GM15510 (cell line): ENCODE results near the gene EFNA5.

Experiments
- POLR2A ChIP-seq: IDR thresholded peaks from 3 replicates; pipeline ENCODE4 v1.6.1; 2011; ENCODE audit warnings: borderline replicate concordance; ENCODE audit not compliant: insufficient read length; ENCODE audit errors: extremely low read depth

Gene EFNA5

GRCh38 chr5:107442452-107442851 is 228.3 kb downstream of the EFNA5 start:
- no peak for TF ChIP-seq POLR2A

DNA sequence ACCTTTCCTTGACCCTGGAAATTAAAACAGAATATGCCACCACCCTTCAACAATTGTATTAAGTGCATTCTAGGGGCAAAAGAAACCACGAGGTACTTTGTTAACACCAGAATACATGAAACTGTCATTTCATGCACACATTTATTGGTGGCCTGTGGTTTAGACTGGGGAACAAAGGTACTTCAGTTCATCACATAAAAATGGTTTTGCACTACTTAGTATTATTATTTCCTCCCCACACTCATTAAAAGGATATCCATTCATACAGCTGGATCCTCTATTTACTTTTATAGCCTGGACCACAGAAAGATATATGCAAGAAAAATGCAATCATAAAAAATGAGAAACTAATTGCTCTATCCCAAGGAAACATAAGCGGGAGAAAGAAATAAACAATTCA is 230.9 kb downstream of the EFNA5 start:
- no peak for TF ChIP-seq POLR2A

GRCh38 chr5:107437986-107438510 is 232.7 kb downstream of the EFNA5 start:
- TF ChIP-seq POLR2A: no peak

GRCh38 chr5:107437154-107437553 is 233.6 kb downstream of the EFNA5 start:
- no peak for TF ChIP-seq POLR2A

DNA sequence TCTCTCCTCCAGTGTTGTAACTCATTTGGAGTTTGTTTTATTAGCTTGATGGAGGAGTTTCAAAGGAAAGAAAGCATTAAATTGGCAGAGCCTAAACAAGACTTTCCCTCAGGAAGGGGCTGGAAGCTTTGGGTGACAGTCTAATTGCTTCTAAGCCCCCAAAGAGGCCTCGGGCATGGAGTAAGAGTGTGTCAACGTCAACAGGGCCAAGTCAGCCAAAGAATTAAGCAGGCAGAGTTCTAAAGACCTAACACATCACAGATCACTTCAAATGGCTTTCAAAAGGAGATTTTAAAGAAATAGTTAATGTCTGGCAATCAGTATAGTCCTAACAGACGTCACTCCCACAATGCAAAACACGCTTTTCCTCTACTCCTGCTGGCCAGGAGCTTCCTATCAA is 234.5 kb downstream of the EFNA5 start:
- TF ChIP-seq POLR2A: no peak

DNA sequence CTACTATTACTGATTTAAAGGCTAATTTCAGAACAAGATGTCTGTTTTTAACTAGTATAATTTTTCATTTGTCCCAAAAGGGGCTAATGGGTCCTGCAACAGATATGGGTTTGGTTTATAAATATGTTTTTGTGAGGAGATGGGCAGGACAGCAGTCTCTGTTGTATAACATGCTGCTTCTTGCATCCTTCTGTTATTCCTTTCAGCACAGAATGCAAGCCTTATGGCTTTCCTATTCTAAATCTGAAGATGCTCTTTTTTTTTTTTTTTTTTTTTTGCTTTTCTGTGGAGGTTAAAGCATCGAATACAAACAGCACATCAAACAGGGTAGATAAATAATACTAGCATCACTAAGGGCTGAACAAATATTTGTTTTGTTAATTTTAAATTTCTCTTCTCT is 235.7 kb downstream of the EFNA5 start:
- TF ChIP-seq POLR2A: no peak

DNA sequence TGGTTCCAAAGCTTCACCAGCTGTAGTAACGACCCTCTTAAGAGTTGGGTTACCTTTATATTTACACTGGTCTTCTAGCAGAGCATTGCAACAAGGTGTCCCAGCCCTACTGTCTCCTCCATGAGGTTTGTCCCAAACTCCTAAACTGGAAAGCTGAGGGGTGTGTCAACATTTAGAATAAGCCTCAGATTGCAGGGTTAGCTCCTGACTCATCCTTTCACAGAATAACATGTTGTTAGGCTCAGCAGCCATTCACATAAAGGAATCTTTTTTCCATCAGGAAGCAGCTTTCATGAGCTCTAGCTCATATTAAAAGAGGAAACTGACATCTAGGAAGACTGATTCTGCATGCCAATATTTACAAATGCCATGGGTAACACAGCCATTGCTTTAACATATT is 238.7 kb downstream of the EFNA5 start:
- no peak for TF ChIP-seq POLR2A

DNA sequence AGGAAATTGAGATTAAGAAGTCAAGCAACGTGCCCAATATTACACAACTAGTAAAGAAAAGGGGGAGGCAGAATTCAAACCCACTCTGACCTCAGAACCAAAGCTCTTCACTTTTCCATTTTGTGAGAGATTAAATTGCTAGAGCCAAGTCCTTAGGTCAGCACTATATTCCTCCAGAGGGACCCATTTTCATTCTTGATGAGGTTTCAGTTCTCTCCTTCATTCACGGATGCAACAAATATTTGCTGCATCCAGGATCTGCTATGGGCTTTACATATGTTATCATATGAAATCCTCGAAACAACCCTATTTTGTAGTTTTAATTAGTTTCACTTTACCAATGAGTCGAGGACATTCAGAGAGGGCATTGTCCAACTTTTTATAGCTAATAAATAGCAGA is 239.2 kb downstream of the EFNA5 start:
- no peak for TF ChIP-seq POLR2A

GRCh38 chr5:107430071-107430625 is 240.6 kb downstream of the EFNA5 start:
- no peak for TF ChIP-seq POLR2A

DNA sequence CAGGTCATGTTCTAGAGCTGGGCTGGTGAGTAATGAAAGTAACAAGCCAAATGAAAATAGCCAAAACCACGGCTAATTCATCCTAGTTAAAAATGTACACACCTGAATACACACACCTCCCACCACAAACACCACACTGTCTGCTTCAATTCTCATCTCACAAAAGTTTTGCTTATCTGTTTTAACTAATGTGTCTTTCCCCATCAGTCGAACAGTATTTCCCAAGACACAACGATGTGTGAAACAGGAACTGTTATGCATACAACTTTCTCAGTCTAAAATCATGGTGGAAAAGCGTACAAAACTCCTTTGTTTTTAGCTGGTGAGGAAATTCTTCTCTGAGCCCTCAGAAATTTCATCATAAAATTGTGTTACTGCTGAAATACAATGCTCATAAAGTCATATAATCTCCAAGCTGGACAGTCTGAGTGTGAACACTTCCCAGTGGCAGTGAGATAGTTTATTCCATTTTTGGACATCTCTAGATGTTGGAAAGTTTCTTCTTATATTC is 242.4 kb downstream of the EFNA5 start:
- TF ChIP-seq POLR2A: no peak

DNA sequence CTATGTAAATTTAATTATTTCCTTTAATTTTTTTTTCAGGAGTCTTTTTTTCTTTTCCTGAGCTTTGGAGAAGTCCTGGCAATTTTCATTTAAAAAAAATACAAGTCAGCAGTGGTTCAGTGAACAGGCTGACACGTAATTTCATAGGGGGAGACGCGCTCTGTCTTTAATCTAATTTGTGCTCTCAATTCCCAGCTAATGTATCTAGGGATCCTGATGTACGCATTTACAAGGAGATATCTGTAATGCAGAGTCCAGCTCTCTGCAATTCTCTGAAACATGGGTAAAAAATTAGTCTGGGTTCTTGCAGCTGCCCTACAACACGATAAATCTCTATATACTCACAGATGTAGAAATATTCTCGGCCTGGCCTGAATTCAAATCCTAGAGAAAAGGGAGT is 243.9 kb downstream of the EFNA5 start:
- no peak for TF ChIP-seq POLR2A

- no peak for TF ChIP-seq POLR2A
Measured at GRCh38 chr5:107426209-107426608, 244.5 kb downstream of the EFNA5 start.

DNA sequence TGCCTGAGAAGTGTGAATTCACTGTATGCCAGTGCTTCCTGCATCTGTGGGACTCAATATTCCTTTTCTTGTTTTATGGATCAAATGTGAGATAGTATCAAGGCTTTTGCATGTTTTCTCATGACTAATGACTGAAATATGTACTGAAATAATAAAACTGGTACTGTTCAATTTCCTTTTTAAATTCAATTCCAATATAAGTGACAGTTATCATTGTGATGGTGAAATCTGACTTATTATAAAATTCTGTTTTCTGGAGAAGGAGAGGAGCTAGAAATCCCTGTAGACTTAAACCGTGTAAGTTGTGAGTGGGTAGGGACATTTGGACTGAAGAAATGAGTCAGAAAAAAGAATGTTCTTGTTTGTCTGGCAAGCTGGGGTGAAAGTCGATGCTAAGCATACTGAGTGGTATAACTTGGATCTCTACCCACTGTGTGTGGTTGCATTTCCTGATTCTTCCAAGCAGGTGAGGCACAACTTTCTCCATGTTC is 245.2 kb downstream of the EFNA5 start:
- no peak for TF ChIP-seq POLR2A

DNA sequence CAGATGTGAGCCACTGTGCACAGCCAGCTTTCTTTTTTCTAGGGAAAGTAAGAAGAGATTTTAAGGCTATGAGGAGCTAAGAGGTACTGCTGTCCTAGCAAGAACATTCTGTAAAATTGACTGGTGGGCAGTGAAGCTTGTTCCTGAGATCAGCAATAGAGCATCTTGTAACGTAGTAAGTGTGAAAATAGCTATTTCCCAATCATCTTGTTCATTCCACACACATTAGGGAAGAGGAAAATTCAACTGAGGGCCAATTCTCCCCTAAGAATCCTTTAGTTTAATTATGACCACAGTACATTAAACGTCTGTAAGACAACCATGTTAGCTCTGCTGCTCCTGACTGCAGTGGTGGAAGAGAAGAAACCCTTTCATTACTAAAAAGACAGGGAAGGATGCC is 246.2 kb downstream of the EFNA5 start:
- no peak for TF ChIP-seq POLR2A

DNA sequence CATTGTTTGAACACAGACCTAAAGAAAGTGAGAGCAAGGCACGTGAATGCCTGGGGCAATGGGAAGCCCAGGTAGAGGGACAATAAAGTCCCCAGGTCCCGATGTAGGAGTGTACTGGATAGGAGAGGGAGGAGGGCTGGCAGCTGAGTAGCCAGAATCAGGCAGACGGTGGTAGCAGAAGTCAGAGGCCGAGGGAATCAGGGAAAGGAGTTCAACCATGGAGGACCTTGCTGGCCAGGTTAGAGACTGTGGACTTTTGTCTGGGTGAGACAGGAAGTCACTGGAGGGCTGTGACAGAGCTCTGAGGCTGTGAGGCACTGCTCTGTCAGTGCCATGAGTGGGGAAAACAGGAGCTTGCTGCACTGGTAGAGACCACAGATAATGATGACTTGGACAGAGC is 248.2 kb downstream of the EFNA5 start:
- no peak for TF ChIP-seq POLR2A

GRCh38 chr5:107419498-107419897 is 251.2 kb downstream of the EFNA5 start:
- TF ChIP-seq POLR2A: no peak

DNA sequence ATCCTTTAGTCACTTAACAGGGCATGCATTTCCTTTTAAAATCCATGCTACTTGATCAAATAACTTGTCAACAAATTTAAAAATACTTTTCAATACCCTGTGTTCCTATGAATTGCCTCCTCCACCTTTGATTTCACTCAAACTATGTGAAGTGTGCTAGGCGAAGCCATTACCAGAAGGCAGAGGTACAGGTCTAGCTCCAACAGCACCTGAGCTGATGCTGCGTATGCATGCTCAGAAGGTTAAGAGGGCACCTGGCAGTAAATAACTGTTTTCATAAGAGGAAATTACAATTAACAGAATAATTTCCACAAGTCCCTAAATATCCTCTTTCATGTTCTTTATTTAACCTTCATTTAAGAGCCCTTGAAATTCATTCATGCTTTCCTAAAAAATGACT is 251.8 kb downstream of the EFNA5 start:
- TF ChIP-seq POLR2A: no peak

DNA sequence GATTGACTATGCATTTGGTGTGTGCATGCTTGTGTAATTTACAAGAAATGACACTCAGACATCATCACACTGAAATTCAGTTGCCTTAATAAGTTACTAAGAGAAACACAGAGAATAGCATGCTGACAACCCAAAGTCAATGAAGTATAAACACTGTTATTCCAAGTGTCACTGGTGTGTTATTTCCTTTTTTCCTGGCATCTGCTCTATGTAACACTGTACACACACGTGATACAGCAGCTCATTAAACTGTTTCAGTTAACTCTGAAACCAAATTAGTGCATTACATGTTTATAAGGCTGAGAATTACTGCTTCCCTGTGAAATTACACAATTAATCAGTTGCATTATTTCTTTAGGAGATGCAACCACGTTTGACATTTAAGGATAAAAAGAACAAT is 252.7 kb downstream of the EFNA5 start:
- TF ChIP-seq POLR2A: no peak

DNA sequence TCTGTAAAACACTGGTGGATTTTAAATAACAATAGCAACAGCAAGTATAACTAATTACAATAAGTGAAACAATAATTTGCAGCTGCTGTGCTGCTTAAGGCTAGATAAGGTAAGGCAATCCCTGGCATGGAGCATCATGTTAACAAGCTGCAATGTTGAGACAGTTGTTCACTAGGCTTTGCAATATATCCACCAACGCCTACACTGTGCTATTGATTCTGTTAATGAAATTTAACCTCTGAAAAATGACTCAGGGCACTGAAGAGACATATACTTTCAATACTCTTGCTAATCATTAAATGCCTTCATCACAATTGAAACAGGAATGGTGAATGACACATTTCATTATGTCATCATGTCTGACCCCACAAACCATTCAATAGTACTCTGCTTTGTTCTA is 255.0 kb downstream of the EFNA5 start:
- TF ChIP-seq POLR2A: no peak
